HEK293 (cell line): ENCODE results near the gene KRT14.
"Not testable (repeated sequence)": the region's sequence is repeated elsewhere in the genome, so short reads cannot be mapped to it uniquely, and the experiment has no call there.

Source experiments
- CTCF ChIA-PET: fragments of 350-600 bp; formaldehyde crosslinking; extraction: SDS; loops from one replicate; lab custom pipeline; 2021; ENCODE audit warnings: antibody characterized with exemption; lab: Yijun Ruan, JAX
- POLR2A ChIA-PET: fragments of 300-600 bp; formaldehyde crosslinking; extraction: SDS; loops from one replicate; lab custom pipeline; 2020; ENCODE audit warnings: antibody characterized with exemption, inconsistent platforms; lab: Yijun Ruan, JAX
- H3K27ac ChIP-seq: fragments of 200-500 bp; sonication (Bioruptor generic); 2 replicates; pipeline ENCODE4 v1.5.1; 2014; ENCODE audit warnings: low read depth, low read length, control low read depth, inconsistent platforms; ENCODE audit errors: extremely low read depth
- H3K36me3 ChIP-seq, 2 experiments: fragments of 200-500 bp in 1 of 2; sonication (Bioruptor generic) in 1 of 2; 1 replicate in 1 of 2; 2 replicates in 1 of 2; pipeline ENCODE4 v1.5.1; 2014 to 2017; ENCODE audit warnings: inconsistent platforms in 2 of 2, low read length in 2 of 2; ENCODE audit not compliant: control insufficient read depth in 2 of 2, insufficient read depth in 1 of 2
- H3K4me1 ChIP-seq: fragments of 200-500 bp; sonication (Bioruptor generic); 2 replicates; pipeline ENCODE4 v1.5.1; 2014; ENCODE audit warnings: mild to moderate bottlenecking, low read length, inconsistent platforms; ENCODE audit not compliant: control insufficient read depth, insufficient read depth
- H3K4me3 ChIP-seq: 2 replicates; pipeline ENCODE4 v1.5.1; 2011; ENCODE audit warnings: low read depth, mild to moderate bottlenecking, control low read depth, low read length, moderate library complexity
- H3K9me3 ChIP-seq: fragments of 200-500 bp; sonication (Bioruptor generic); 2 replicates; pipeline ENCODE4 v1.5.1; 2014; ENCODE audit warnings: low read depth, low read length, inconsistent platforms; ENCODE audit not compliant: control insufficient read depth, insufficient read depth
- EGR2 ChIP-seq: fragments of 450-650 bp; formaldehyde crosslinking; IDR thresholded peaks from 2 replicates; pipeline ENCODE4 v1.5.1; 2016; ENCODE audit warnings: low read depth, missing biosample characterization, missing genetic modification characterization
- HOXD13 ChIP-seq: sonication (generic); formaldehyde crosslinking; IDR thresholded peaks from 2 replicates; pipeline ENCODE4 v1.8.0; 2022; ENCODE audit warnings: missing genetic modification reagents, borderline replicate concordance
- ZFHX2 ChIP-seq: fragments of 450-650 bp; formaldehyde crosslinking; conservative IDR thresholded peaks from 2 replicates; pipeline ENCODE4 v1.5.1; 2016; ENCODE audit warnings: missing biosample characterization, missing genetic modification characterization
- ZNF416 ChIP-seq: fragments of 450-650 bp; formaldehyde crosslinking; IDR thresholded peaks from 2 replicates; pipeline ENCODE4 v1.5.1; 2016; ENCODE audit warnings: missing biosample characterization, missing genetic modification characterization
- ZNF433 ChIP-seq: fragments of 450-650 bp; formaldehyde crosslinking; IDR thresholded peaks from 2 replicates; pipeline ENCODE4 v1.5.1; 2016; ENCODE audit warnings: missing biosample characterization, missing genetic modification characterization, low read depth
- ZNF664 ChIP-seq: fragments of 450-650 bp; formaldehyde crosslinking; IDR thresholded peaks from 2 replicates; pipeline ENCODE4 v1.5.1; 2016; ENCODE audit warnings: missing biosample characterization, missing genetic modification characterization
- TF ChIP-seq, protein P1 (sequence below): fragments of 450-650 bp; formaldehyde crosslinking; IDR thresholded peaks from 2 replicates; pipeline ENCODE4 v1.5.1; 2016; ENCODE audit warnings: missing biosample characterization, missing genetic modification characterization, borderline replicate concordance
- TF ChIP-seq, protein P2 (sequence below): fragments of 450-650 bp; formaldehyde crosslinking; IDR thresholded peaks from 2 replicates; pipeline ENCODE4 v1.5.1; 2017; ENCODE audit warnings: missing biosample characterization, mild to moderate bottlenecking, missing genetic modification characterization, moderate library complexity
- TF ChIP-seq, protein P3 (sequence below): fragments of 450-650 bp; formaldehyde crosslinking; IDR thresholded peaks from 2 replicates; pipeline ENCODE4 v1.5.1; 2016; ENCODE audit warnings: missing biosample characterization, missing genetic modification characterization
- TF ChIP-seq, protein P4 (sequence below): fragments of 450-650 bp; formaldehyde crosslinking; optimal IDR thresholded peaks from 2 replicates; pipeline ENCODE3; 2016; ENCODE audit warnings: missing biosample characterization, mild to moderate bottlenecking, missing genetic modification characterization
- TF ChIP-seq, protein P5 (sequence below): fragments of 450-650 bp; formaldehyde crosslinking; IDR thresholded peaks from 2 replicates; pipeline ENCODE4 v1.5.1; 2016; ENCODE audit warnings: missing biosample characterization, missing genetic modification characterization
- TF ChIP-seq, protein P6 (sequence below): fragments of 450-650 bp; formaldehyde crosslinking; IDR thresholded peaks from 2 replicates; pipeline ENCODE4 v1.5.1; 2017; ENCODE audit warnings: missing biosample characterization, missing genetic modification characterization

The KRT14 gene

DNA sequence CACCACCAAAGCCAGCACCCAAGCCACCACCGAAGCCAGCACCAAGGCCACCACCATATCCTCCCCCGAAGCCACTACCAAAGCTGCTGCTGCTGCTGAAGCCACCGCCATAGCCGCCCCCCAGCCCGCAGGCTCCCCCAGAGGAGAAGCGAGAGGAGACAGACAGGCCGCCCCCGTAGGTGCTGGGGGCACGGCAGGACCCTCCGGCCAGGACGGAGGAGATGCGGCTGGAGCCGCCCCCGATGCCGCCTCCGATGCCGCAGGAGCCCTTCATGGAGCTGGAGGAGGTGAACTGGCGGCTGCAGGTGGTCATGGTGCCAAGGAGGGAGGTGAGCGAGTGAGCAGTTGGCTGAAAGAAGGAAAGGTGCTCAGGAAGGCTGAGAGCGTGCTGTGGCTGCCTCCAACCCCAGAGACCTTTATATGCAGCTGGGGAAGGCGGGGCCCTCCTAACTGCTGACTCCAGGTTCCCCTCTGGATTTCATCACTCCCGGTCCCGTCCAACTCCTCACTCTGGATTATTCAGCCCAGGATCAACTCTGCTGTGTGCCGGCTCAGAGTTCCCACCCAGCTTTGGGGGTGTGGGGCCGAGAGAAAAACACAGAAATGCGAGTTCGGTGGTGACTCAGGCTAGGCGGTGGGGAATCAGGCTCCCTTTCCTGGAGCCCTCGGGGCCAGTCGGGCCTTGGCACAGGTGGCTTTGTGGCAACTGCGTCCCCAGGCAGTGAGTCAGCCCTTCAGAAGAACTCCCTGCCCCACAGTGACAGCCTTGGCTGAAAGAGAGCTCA lies 25.9 kb upstream of the KRT14 start, which contains the start of gene KRT16:
Gene KRT16 (minus strand): TSS at position 392 of the 785 bp plus-strand sequence. CDS start 79 bp downstream, at position 313.
- not testable (repeated sequence) for H3K36me3 ChIP-seq, H3K9me3 ChIP-seq, H3K27ac ChIP-seq, H3K4me1 ChIP-seq, H3K4me3 ChIP-seq
- POLR2A ChIA-PET: interaction anchor here (0.9 kb wide), 1 partner anchor 41 kb away, joined by 3 read pairs; no protein-coding TSS in a partner anchor
- CTCF ChIA-PET: interaction anchor here (0.9 to 1.0 kb wide), 2 partner anchors 46 to 51 kb away, joined by 3 read pairs; no protein-coding TSS in a partner anchor
- TF ChIP-seq EGR2 (tag by site-specific recombination) (peak; percentile 69), ZFHX2 (tag by site-specific recombination) (peak; percentile 41)

DNA sequence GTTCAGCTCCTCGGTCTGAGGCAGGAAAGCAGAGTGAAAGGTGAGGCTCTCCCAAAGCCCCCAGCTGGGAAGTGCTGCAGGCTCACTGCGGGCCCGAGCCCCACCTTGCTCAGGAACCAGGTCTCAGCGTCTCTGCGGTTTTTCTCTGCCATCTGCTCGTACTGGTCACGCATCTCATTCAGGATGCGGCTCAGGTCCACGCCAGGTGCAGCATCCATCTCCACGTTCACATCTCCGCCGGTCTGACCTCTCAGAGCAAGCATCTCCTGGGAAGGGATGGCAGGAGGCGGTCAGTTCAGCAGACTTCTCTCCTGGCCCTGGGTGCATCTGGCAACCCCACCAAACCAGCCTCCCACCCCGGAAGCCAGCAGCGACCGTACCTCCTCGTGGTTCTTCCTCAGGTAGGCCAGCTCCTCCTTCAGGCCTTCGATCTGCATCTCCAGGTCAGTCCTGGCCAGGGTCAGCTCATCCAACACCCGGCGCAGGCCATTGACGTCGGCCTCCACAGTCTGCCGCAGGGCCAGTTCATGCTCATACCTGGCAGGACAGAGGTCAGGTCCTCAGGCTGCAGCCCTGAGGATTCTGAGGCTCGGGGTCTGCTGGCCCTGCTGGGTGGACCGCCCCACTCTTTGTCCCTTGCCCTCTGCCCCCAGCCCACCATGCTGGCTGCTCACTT lies 24.4 kb upstream of the KRT14 start:
- no peak overlapping the region for H3K4me3 ChIP-seq
- TF ChIP-seq HOXD13 (CRISPR knock-in tag) (no peak), ZNF664 (tag by site-specific recombination) (no peak), ZNF416 (tag by site-specific recombination) (no peak), ZNF433 (tag by site-specific recombination) (no peak)
- TF ChIP-seq, protein P1, sequence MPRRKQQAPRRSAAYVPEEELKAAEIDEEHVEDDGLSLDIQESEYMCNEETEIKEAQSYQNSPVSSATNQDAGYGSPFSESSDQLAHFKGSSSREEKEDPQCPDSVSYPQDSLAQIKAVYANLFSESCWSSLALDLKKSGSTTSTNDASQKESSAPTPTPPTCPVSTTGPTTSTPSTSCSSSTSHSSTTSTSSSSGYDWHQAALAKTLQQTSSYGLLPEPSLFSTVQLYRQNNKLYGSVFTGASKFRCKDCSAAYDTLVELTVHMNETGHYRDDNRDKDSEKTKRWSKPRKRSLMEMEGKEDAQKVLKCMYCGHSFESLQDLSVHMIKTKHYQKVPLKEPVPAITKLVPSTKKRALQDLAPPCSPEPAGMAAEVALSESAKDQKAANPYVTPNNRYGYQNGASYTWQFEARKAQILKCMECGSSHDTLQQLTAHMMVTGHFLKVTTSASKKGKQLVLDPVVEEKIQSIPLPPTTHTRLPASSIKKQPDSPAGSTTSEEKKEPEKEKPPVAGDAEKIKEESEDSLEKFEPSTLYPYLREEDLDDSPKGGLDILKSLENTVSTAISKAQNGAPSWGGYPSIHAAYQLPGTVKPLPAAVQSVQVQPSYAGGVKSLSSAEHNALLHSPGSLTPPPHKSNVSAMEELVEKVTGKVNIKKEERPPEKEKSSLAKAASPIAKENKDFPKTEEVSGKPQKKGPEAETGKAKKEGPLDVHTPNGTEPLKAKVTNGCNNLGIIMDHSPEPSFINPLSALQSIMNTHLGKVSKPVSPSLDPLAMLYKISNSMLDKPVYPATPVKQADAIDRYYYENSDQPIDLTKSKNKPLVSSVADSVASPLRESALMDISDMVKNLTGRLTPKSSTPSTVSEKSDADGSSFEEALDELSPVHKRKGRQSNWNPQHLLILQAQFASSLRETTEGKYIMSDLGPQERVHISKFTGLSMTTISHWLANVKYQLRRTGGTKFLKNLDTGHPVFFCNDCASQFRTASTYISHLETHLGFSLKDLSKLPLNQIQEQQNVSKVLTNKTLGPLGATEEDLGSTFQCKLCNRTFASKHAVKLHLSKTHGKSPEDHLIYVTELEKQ (tag by site-specific recombination): no peak
- TF ChIP-seq, protein P2, sequence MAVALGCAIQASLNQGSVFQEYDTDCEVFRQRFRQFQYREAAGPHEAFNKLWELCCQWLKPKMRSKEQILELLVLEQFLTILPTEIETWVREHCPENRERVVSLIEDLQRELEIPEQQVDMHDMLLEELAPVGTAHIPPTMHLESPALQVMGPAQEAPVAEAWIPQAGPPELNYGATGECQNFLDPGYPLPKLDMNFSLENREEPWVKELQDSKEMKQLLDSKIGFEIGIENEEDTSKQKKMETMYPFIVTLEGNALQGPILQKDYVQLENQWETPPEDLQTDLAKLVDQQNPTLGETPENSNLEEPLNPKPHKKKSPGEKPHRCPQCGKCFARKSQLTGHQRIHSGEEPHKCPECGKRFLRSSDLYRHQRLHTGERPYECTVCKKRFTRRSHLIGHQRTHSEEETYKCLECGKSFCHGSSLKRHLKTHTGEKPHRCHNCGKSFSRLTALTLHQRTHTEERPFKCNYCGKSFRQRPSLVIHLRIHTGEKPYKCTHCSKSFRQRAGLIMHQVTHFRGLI (tag by site-specific recombination): no peak
- TF ChIP-seq, protein P3, sequence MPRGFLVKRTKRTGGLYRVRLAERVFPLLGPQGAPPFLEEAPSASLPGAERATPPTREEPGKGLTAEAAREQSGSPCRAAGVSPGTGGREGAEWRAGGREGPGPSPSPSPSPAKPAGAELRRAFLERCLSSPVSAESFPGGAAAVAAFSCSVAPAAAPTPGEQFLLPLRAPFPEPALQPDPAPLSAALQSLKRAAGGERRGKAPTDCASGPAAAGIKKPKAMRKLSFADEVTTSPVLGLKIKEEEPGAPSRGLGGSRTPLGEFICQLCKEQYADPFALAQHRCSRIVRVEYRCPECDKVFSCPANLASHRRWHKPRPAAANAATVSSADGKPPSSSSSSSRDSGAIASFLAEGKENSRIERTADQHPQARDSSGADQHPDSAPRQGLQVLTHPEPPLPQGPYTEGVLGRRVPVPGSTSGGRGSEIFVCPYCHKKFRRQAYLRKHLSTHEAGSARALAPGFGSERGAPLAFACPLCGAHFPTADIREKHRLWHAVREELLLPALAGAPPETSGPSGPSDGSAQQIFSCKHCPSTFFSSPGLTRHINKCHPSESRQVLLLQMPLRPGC (tag by site-specific recombination): no peak
- TF ChIP-seq, protein P4, sequence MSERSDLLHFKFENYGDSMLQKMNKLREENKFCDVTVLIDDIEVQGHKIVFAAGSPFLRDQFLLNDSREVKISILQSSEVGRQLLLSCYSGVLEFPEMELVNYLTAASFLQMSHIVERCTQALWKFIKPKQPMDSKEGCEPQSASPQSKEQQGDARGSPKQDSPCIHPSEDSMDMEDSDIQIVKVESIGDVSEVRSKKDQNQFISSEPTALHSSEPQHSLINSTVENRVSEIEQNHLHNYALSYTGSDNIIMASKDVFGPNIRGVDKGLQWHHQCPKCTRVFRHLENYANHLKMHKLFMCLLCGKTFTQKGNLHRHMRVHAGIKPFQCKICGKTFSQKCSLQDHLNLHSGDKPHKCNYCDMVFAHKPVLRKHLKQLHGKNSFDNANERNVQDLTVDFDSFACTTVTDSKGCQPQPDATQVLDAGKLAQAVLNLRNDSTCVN (tag by site-specific recombination): no peak
- TF ChIP-seq, protein P5, sequence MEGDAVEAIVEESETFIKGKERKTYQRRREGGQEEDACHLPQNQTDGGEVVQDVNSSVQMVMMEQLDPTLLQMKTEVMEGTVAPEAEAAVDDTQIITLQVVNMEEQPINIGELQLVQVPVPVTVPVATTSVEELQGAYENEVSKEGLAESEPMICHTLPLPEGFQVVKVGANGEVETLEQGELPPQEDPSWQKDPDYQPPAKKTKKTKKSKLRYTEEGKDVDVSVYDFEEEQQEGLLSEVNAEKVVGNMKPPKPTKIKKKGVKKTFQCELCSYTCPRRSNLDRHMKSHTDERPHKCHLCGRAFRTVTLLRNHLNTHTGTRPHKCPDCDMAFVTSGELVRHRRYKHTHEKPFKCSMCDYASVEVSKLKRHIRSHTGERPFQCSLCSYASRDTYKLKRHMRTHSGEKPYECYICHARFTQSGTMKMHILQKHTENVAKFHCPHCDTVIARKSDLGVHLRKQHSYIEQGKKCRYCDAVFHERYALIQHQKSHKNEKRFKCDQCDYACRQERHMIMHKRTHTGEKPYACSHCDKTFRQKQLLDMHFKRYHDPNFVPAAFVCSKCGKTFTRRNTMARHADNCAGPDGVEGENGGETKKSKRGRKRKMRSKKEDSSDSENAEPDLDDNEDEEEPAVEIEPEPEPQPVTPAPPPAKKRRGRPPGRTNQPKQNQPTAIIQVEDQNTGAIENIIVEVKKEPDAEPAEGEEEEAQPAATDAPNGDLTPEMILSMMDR (tag by site-specific recombination): no peak
- TF ChIP-seq, protein P6, sequence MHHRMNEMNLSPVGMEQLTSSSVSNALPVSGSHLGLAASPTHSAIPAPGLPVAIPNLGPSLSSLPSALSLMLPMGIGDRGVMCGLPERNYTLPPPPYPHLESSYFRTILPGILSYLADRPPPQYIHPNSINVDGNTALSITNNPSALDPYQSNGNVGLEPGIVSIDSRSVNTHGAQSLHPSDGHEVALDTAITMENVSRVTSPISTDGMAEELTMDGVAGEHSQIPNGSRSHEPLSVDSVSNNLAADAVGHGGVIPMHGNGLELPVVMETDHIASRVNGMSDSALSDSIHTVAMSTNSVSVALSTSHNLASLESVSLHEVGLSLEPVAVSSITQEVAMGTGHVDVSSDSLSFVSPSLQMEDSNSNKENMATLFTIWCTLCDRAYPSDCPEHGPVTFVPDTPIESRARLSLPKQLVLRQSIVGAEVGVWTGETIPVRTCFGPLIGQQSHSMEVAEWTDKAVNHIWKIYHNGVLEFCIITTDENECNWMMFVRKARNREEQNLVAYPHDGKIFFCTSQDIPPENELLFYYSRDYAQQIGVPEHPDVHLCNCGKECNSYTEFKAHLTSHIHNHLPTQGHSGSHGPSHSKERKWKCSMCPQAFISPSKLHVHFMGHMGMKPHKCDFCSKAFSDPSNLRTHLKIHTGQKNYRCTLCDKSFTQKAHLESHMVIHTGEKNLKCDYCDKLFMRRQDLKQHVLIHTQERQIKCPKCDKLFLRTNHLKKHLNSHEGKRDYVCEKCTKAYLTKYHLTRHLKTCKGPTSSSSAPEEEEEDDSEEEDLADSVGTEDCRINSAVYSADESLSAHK: no peak
- POLR2A ChIA-PET: no interaction called here
- H3K4me1 ChIP-seq: no peaks in the 10 kb centered on the region
- no peaks in the 10 kb centered on the region for H3K9me3 ChIP-seq
- CTCF ChIA-PET: interaction anchor here (0.7 to 1.5 kb wide), 3 partner anchors 32 to 55 kb away, joined by 3 to 7 read pairs (median 3); no protein-coding TSS in a partner anchor
- no peak overlapping the region for H3K27ac ChIP-seq
- no peaks in the 10 kb centered on the region for H3K36me3 ChIP-seq
